Skeletal muscle satellite cell (primary cell): ENCODE data around the gene FAM117B.
"Not testable (repeated sequence)": the region's sequence is repeated elsewhere in the genome, so short reads cannot be mapped to it uniquely, and the experiment has no call there.

Experiments
- H3K27me3 ChIP-seq: 2 replicates; pipeline ENCODE4 v1.7.0; 2013; ENCODE audit warnings: low read length; ENCODE audit not compliant: control insufficient read depth, insufficient read depth
- H3K36me3 ChIP-seq: 2 replicates; pipeline ENCODE4 v1.7.0; 2013; ENCODE audit warnings: mild to moderate bottlenecking, control low read depth, low read length; ENCODE audit not compliant: insufficient read depth
- H3K4me1 ChIP-seq: 2 replicates; pipeline ENCODE4 v1.7.0; 2013; ENCODE audit warnings: low read length; ENCODE audit not compliant: control insufficient read depth, insufficient read depth
- H3K4me2 ChIP-seq: 2 replicates; pipeline ENCODE4 v1.7.0; 2013; ENCODE audit warnings: mild to moderate bottlenecking, low read length
- H3K4me3 ChIP-seq: 2 replicates; pipeline ENCODE4 v1.7.0; 2013; ENCODE audit warnings: low read length
- H3K9ac ChIP-seq: 2 replicates; pipeline ENCODE4 v1.7.0; 2013; ENCODE audit warnings: mild to moderate bottlenecking, low read depth, low read length, moderate library complexity
- H3K9me3 ChIP-seq: replicated peaks from 2 replicates; pipeline ENCODE4 v1.7.0; 2013; ENCODE audit warnings: mild to moderate bottlenecking, control low read depth, low read length

Gene FAM117B

DNA sequence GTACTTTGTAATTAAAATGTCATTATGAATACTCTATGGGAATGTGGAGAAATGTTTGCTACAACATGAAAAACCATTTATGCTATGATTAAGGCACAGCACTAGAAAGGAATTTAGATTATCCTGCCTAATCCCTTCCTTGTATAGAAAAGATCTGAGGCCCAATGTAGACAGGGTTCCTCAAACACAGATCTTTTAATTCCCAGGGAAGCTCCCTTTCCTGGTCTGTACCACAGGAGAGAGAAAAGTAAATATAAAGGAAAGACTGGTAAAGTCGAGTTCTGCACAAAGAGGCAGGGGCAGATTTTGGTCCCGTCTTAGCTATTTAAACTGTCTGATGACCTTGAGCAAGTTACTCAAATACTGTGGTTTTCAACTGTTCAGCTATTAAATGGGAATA lies 152.1 kb downstream of the FAM117B start:
- H3K4me3 ChIP-seq: no peak overlapping the region

DNA sequence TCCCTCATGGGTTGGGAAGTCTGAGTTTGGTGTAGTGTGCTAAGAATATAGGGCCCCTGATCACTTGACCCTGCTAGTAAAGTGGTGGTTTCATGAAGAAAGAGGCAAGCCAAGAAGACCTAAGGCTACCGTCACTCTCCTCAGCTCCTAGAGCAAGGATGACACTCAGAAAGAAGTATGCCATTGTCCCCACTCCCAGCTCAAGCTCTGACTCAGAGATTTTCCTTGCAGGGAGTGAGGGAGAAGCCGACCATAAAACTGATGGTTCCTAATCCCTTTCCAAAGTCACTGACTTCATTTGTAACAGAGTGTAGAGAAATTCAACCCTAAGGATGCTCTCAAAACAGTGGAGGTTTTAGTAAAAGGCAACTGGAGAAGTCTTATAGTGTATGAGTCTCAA lies 155.9 kb downstream of the FAM117B start:
- no peaks in the 10 kb centered on the region for H3K9me3 ChIP-seq
- H3K9ac ChIP-seq: no peak overlapping the region
- no peaks in the 10 kb centered on the region for H3K36me3 ChIP-seq
- no peak overlapping the region for H3K4me2 ChIP-seq
- H3K27me3 ChIP-seq: no peaks in the 10 kb centered on the region
- no peak overlapping the region for H3K4me3 ChIP-seq
- no peaks in the 10 kb centered on the region for H3K4me1 ChIP-seq

More for the DNA sequence above, 152.1 kb downstream of the FAM117B start:
- H3K36me3 ChIP-seq: no peaks in the 10 kb centered on the region
- H3K27me3 ChIP-seq: no peaks in the 10 kb centered on the region
- no peak overlapping the region for H3K9ac ChIP-seq
- no peak overlapping the region for H3K4me2 ChIP-seq
- H3K9me3 ChIP-seq: no peaks in the 10 kb centered on the region
- H3K4me1 ChIP-seq: no peaks in the 10 kb centered on the region

DNA sequence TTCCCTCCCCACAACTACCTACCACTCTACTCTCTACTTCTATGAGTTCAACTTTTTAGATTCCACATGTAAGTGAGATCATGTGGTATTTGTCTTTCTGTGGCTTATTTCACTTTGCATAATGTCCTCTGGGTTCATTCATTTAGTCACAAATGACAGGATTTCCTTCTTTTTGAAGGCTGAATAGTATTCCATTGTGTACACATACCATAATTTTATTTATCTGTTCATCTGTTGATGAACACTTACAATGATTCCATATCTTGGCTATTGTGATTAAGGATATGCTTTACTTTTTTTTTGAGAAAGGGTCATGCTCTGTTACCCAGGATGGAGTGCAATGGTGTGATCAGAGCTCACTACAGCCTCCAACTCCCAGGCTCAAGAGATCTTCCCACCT lies 163.2 kb downstream of the FAM117B start:
- Histone ChIP-seq H3K36me3 (no peaks in the 10 kb centered on the region), H3K9ac (no peak overlapping the region), H3K4me3 (no peak overlapping the region), H3K27me3 (no peaks in the 10 kb centered on the region), H3K4me2 (no peak overlapping the region), H3K9me3 (no peaks in the 10 kb centered on the region), H3K4me1 (peaks cover 7% of the 10 kb centered on the region)

DNA sequence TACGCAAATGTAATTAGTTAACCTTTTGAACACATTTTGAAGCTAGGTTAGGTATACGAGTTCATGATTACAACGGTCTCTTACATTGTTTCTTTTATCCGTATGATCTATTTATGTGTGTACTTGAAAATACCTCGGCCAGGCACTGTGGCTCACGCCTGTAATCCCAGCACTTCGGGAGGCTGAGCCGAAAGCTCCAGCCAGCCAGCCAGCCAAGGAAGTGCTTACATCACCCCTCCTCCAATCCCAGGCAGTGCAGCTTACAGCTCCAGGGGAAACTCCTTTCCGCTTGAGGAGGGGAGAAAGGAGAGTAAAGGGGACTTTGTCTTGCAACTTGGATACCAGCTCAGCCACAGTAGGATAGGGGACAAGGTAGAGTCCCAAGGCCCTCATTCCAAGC lies 171.1 kb downstream of the FAM117B start:
- peaks cover 21% of the 10 kb centered on the region for H3K4me1 ChIP-seq
- not testable (repeated sequence) for H3K9ac ChIP-seq, H3K36me3 ChIP-seq, H3K9me3 ChIP-seq, H3K27me3 ChIP-seq, H3K4me2 ChIP-seq, H3K4me3 ChIP-seq

DNA sequence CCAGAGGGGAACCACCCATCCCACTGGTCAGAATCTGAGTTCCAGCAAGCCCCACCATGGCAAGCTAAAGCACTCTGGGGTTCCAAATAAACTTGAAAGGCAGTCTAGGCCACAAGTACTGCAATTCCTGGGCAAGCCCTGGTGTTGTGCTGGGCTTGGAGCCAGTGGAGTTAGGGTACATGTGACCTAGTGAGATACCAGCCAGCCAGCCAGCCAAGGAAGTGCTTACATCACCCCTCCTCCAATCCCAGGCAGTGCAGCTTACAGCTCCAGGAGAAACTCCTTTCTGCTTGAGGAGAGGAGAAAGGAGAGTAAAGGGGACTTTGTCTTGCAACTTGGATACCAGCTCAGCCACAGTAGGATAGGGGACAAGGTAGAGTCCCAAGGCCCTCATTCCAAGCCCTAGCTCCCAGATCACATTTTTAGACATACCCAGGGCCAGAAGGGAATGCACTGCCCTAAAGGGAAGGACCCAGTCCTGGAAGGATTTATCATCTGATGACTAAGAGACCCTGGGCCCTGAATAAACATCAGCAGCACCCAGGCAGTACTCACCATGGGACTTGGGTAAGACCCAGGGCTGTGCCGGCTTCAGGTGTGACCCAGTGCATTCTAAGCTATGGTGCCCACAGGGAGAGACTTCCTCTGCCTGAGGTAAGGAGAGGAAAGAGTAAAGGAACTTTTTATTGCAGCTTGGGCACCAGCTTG lies 172.8 kb downstream of the FAM117B start:
- peak overlapping the region; percentile 61 for H3K4me2 ChIP-seq
- not testable (repeated sequence) for H3K9me3 ChIP-seq, H3K36me3 ChIP-seq, H3K27me3 ChIP-seq, H3K4me3 ChIP-seq
- peaks cover 14% of the 10 kb centered on the region for H3K4me1 ChIP-seq
- peak overlapping the region; percentile 20 for H3K9ac ChIP-seq

DNA sequence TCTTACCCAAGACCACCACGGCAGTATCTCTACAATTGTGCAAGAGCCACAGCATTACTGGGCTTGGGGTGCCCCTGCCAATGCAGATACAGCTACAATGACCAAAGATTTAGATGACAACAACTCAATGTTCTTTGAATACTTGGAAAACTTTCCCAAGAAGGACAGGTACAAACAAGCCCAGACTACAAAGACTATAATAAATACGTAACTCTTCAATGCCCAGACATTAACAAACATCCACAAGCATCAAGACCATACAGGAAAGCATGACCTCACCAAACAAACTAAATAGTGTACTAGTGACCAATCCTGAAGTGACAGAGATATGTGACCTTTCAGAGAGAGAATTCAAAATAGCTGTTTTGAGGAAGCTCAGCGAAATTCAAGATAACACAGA lies 174.0 kb downstream of the FAM117B start:
- H3K9me3 ChIP-seq: no peaks in the 10 kb centered on the region
- no peak overlapping the region for H3K9ac ChIP-seq
- H3K4me3 ChIP-seq: no peak overlapping the region
- no peaks in the 10 kb centered on the region for H3K36me3 ChIP-seq
- H3K4me2 ChIP-seq: no peak overlapping the region
- no peaks in the 10 kb centered on the region for H3K27me3 ChIP-seq
- peaks cover 14% of the 10 kb centered on the region for H3K4me1 ChIP-seq

DNA sequence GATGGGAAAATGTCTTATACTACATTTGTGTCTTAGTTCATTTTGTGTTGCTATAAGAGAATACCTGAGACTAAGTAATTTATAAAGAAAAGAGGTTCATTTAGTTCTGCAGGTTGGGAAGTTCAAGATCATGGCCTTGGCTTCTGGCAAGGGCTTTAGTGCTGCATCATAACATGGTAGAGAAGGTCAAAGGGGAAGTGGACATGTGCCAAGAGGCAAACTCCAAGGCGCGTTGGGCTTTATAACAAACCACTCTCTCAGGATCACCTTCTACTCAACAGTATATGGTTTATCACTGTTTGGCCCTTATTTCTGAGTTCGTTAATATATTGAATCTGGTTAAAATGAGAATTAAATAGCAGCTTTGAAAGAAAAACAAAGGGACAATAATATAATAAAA lies 178.6 kb downstream of the FAM117B start:
- Histone ChIP-seq H3K9me3 (no peaks in the 10 kb centered on the region), H3K9ac (no peak overlapping the region), H3K27me3 (no peaks in the 10 kb centered on the region), H3K4me2 (no peak overlapping the region), H3K36me3 (no peaks in the 10 kb centered on the region), H3K4me3 (no peak overlapping the region), H3K4me1 (peaks cover 10% of the 10 kb centered on the region)

DNA sequence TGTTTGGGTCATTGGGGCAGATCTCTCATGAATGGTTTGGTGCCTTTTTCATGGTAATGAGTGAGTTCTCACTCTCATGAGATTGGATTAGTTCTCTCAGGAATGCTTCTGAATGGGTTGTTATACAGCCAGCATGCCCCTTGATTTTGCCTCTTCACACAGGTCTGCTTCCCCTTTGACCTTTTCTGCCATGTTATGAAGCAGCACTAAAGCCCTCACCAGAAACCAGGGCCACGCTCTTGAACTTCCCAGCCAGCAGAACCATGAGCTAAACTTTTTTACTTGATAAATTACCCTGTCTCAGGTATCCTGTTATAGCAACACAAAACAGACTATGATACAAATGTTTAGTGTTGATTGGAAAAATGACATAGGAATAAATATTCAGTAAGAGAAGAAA lies 179.5 kb downstream of the FAM117B start:
- Histone ChIP-seq H3K36me3 (no peaks in the 10 kb centered on the region), H3K4me2 (no peak overlapping the region), H3K27me3 (no peaks in the 10 kb centered on the region), H3K4me1 (peaks cover 10% of the 10 kb centered on the region), H3K9ac (no peak overlapping the region), H3K4me3 (no peak overlapping the region), H3K9me3 (no peaks in the 10 kb centered on the region)

DNA sequence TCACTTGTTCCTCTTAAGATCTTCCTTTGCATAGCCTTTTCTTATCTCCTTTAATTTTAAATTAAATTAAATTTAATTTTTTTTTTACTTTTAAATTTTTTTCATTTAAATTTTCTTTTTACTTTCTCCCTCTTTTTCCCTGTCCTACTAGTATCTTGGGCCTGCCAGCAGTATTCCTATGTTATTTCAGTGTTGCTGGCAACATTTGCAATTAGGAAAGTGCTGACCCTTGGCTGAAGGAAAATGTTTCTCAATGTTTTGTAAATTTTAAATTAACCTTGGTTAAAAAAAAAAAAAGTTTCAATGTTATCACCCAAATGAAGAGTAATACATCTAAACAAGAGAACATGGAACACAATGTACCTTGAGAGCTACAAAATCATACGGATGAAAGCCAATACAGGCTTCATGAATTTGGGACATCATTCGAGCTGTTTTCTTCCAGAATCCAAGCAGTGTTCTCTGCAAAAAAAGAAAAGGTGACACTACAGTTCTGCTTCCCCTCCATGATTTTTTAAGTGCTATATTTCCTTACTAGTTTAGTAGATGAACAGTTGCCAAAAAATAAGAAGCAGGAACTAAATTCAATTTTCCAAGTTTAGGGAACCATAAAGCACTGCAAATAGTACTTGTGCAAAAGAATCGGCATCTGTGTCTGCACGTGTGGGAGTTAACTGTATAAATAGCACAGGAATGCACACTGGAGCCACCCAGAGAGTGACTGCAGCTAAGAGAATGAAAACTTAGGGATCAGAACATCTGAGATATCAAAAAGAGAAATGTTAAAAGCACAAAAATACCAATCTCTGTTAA lies 181.0 kb downstream of the FAM117B start:
- peaks cover 10% of the 10 kb centered on the region for H3K4me1 ChIP-seq
- no peaks in the 10 kb centered on the region for H3K9me3 ChIP-seq
- H3K4me2 ChIP-seq: peak overlapping the region; percentile 21
- H3K36me3 ChIP-seq: no peaks in the 10 kb centered on the region
- H3K9ac ChIP-seq: no peak overlapping the region
- no peaks in the 10 kb centered on the region for H3K27me3 ChIP-seq
- H3K4me3 ChIP-seq: no peak overlapping the region

DNA sequence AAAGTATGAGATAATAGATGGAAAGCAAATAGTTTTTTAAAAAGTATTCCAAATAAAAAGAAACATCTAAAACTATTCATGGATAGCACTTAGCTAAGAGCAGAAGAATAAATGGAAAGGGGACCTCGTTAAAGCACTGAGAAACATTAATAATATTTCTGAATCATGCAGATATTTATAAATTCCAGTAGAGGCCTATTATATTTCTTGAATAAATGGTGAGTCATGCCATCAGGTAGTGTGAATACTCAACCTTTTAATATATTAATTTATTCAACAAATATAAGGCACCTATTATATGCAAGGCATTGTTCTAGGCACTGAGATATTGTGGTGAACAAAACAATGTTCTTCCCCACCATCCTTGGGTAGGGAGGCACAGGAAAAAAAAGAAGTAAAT lies 183.0 kb downstream of the FAM117B start:
- Histone ChIP-seq H3K4me1 (peaks cover 14% of the 10 kb centered on the region), H3K36me3 (no peaks in the 10 kb centered on the region), H3K27me3 (no peaks in the 10 kb centered on the region), H3K9ac (no peak overlapping the region), H3K9me3 (no peaks in the 10 kb centered on the region), H3K4me3 (no peak overlapping the region), H3K4me2 (no peak overlapping the region)

DNA sequence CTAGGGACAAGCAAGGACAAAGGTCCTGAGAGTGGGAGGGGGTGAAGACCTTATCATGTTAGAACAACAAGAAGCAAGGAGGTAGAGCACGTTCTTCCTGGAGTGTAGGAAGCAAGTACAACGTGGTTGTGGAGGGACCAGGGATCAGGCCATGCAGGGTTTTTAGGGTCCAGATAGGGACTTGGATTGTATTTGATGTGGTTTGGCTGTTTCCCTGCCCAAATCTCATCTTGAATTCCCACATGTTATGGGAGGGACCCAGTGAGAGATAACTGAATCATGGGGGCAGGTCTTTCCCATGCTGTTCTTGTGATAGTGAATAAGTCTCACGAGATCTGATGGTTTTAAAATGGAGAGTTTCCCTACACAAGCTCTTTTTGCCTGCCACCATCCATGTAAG lies 183.6 kb downstream of the FAM117B start:
- H3K9me3 ChIP-seq: no peaks in the 10 kb centered on the region
- H3K27me3 ChIP-seq: no peaks in the 10 kb centered on the region
- H3K36me3 ChIP-seq: no peaks in the 10 kb centered on the region
- no peak overlapping the region for H3K9ac ChIP-seq
- H3K4me1 ChIP-seq: peaks cover 14% of the 10 kb centered on the region
- no peak overlapping the region for H3K4me2 ChIP-seq
- no peak overlapping the region for H3K4me3 ChIP-seq
